Activated T-helper 1 cell treated with anti-CD3 and anti-CD28 coated beads, Interleukin-2, amount 50 U/mL, for 16 hours (primary cell): ENCODE data around the gene IPCEF1.

Experiments used
- DNase-seq, 2 donors: peaks; one replicate each; pipeline ENCODE4 v3.0.0-alpha.2; 2020; ENCODE audit warnings: low read depth in 1 of 2, low spot score in 1 of 2

The IPCEF1 gene

DNA sequence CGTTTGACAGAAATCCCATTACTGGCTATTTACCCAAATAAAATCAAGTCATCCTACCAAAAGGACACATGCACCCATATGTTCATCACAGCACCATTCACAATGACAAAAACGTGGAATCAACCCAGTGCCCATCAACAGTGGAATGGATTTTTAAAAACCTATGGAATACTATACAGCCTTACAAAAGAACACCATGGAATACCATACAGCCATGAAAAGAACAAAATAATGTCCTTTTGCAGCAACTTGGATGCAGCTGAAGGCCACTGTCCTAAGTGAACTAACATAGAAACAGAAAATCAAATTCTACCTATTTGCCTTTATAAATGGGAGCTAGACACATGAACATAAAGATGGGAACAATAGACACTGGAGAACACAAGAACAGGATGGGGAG is 17.4 kb upstream of the IPCEF1 start:
- DNase-seq: no peak

DNA sequence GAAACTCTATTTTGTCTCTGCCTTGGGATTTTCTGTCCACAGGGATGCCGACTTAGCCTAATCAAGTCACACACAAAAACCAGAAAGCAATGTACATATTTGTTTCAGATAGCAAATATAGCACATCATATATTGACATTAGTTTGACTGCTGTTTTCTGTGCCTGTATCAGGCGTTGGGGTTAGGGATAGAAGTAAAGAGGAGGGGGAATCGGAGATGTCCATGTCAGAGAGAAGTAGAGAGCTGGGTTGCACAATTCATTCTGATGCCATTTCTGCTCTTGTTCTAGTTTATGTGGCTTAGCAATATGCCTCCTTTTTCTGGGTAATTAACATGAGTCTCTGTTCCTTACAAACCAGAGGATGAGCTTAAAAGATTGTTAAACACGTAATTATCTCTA is 14.7 kb upstream of the IPCEF1 start:
- DNase-seq: no peak

DNA sequence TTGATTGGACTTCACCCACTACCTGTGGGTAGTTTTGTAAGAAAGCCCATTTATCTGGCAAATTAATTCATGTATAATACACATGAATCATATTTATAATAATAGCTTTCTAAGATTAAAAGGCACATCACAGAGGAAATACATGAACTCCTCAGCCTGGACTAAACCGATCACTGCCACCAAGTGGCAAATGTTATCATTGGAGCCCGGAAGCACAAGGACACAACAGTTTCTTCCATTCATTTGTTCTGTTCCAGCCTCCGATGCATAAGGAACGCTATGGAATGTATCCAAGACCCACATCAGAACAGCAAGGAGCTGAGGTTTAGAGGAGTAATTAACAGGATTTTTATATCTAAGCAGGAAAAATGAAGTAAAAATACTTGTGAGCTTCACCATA is 13.9 kb upstream of the IPCEF1 start:
- no peak for DNase-seq

DNA sequence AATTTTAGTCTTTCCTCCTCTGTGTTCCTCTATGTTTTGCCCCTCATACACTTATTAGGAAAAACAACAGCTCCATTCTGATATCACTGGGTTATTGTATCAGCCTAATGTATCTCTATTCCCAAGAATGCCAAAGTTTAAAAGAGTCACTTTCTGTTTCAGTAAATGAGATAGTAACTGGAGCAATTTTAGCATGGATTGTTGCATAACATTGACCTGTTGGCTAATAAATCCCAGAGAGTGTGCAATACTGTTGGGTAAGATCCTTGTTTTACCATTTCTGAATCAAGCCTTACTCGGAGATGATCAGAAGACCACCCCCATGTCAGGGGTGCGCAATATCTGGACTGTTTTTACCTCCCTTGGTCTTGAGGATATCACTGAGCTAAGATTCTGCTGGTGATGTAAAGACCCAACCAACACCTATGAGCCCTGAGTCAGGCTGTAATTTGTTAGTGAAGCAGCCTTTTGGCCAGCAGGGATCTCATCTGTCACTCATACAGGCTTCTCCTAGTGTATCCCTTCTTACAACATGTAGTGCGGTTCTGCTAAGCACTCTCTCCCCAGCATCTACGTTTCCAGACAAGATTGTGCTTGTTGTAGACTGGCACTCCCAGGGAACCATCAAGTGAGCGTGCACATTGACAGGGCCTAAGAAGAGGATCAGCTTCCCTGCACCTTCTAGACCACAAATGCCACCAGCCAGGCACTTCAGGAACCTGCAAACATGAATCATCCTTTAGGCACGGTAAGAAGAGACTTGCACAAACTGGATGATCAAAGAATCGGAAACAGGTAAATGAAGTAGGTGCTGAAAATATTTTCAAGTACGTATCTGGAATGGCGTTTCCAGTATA is 11.5 kb upstream of the IPCEF1 start:
- DNase-seq: no peak

DNA sequence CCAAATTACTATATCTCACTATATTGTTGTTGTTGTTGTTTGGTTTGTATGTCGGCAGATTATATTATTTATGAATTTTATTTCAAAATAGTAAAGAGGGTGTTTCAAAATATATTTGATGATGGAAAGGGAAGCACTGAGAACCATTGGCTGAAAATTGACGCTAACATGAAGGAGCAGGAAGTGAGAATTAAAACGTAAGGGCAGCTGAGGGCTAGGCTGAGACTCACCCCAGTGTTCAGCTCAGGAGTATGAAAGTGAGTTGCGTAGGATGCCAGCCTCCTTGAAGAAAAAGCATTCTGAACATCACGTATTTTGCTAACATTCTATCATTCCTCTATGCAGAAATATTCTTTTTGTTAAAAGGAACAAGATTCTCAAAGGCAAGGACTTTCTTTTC is 10.7 kb upstream of the IPCEF1 start:
- no peak for DNase-seq

DNA sequence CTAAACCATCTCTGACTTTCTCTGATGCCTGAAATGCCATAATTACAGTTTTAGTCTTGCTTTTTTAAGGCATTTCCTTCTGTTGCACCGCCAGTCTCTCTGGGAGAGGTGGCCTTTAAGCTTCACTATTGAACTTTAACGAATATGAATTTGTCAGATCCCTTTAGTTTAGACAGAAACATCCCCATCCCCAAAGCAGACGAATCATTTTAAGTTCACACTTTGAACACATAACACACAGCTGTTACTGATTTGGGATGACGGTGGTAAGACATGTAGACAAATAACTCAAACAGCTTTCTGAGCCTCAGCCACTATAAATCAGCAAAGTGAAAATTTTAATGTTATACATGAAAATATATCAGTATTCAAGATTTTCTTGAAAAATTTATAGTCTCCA is 7.2 kb upstream of the IPCEF1 start:
- DNase-seq: no peak

DNA sequence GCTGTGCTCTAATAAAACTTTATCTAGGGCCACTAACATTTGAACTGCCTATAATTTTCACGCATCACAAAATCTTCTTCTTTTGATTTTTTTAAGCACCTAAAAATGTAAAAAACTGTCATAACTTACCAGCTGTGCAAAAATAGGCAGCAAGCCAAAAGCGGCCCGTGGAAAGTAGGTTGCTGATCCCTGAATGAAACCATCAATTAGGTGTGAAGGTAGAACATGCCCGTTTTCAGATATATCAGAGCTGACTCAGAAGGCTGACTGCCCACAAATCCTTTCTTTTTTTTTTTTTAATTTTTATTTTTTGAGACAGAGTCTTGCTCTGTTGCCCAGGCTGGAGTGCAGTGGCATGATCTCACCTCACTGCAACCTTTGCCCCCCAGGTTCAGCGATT is 4.9 kb upstream of the IPCEF1 start:
- no peak for DNase-seq

DNA sequence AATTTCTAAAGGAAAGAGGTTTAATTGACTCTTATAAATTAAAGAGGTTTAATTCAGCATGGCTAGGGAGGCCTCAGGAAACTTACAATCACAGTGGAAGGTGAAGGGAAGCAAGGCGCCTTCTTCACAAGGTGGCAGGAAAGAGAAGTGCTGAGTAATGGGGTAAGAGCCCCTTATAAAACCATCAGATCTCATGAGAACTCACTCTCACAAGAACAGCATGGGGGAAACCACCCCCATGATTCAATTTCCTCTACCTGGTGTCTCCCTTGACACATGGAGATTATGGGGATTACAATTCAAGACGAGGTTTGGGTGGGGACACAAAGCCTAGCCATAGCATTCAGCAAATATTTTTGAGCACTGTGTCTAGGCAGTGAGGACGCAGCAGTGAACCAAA is 3.9 kb upstream of the IPCEF1 start:
- no peak for DNase-seq

DNA sequence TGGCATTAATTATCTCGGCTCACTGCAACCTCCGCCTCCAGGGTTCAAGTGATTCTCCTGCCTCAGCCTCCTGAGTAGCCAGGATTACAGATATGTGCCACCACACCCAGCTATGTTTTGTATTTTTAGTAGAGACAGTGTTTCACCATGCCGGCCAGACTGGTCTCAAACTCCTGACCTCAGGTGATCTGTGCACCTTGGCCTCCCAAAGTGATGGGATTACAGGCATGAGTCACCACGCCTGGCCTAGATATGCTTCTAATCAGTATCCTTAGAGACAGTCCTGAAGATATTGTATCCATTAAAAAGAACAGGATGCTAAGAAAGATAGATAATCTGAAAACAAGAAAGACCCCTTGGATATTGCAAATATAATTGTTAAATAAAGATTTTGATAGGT is 3.1 kb upstream of the IPCEF1 start:
- DNase-seq: no peak

DNA sequence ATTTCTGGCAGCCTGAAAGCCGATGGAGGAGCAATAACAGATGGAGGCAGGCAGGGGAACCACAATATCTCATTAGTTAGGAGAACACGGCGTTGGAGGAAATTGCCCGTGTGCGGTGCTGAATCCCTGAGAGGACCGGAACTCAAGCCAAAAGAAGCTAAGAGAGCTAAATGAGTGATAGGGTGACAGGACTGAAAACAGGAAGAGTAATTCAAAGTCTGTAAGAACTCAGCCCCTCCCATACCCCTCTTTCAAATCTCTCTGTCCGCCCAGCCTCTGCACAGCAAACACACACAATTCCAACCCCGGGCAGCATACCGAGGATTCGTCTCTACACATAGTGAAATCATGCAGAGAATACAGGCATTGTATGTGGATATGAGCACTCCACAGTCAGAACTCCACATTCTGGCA is 2.6 kb upstream of the IPCEF1 start:
- no peak for DNase-seq

DNA sequence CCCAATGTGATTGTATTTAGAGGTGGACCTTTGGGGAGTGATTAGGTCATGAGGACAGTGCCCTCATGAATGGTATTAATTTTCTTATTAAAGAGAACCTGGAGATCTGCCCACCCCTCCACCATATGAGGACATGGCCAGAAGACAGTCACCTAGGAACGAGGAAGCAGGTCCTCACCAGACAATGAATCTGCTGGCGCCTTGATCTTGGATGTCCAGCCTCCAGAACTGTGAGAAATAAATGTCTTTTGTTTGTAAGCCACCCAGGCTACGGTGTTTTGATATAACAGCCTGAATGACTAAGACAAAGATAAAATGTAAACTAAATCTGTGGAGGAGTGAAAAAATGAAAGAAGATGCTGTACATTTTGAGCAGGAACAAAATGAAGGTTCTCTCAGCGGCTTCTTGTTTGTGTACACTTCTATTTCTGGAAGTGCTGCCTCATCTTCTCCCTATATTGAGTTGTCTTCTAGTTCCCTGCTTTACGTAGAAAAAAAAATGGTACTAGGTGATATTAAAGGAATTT is 1.5 kb upstream of the IPCEF1 start:
- DNase-seq: no peak

DNA sequence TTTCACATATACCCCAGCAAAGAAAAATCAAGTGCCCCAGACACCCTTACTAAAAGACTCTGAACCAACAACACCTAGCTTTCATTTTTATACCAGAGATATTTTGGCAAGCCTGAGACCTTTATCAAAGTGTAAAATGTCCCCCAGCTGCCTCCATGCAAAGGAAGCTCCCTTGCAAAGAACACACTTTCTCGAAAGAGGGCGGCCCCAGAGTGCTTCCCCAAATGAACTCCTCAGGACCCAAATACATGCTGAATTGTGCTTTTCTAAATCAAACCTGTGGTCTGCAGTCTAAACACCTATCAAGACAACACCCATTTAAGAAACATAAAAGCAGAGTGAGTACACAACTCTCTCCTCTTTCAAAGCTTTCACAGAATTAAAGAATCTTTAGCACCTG is 490 bp downstream of the IPCEF1 start:
- DNase-seq: no peak

DNA sequence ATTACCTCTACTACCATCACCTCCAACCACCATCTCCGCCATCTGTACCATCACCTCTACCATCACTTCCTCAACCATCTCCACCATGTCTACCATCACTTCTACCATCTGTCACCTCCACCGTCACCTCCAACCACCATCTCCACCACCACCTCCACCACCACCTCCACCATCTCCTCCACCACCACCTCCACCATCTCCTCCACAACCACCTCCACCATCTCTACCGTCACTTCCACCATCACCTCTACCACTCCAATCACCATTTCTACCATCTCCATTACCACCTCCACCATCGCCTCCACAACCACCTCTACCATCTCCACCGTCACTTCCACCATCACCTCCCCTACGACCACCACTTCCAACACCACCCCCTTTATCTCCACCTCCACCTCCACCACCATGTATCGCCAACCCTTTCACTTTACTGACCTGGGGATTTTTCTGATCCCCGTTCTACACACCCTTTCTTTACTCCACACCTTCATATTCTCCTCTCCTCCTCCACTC is 2.3 kb downstream of the IPCEF1 start:
- DNase-seq: no peak

DNA sequence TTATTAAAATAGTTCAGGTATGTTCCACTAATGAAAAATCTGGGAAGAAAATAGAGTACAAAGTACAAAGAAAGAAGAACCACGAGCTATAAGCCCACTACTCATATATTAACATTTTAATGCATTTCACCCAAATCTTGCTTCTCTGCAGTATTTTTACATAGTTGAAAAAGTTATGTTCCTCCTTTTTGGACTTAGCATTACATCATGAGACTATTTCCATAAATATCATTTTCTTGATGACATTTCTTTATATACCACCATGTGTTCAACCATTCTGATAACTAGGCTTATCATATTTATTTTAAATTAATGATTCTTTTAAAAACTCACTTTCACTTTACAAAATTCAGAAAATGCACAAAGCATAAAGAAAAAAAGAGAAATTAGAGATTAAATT is 3.0 kb downstream of the IPCEF1 start:
- no peak for DNase-seq

DNA sequence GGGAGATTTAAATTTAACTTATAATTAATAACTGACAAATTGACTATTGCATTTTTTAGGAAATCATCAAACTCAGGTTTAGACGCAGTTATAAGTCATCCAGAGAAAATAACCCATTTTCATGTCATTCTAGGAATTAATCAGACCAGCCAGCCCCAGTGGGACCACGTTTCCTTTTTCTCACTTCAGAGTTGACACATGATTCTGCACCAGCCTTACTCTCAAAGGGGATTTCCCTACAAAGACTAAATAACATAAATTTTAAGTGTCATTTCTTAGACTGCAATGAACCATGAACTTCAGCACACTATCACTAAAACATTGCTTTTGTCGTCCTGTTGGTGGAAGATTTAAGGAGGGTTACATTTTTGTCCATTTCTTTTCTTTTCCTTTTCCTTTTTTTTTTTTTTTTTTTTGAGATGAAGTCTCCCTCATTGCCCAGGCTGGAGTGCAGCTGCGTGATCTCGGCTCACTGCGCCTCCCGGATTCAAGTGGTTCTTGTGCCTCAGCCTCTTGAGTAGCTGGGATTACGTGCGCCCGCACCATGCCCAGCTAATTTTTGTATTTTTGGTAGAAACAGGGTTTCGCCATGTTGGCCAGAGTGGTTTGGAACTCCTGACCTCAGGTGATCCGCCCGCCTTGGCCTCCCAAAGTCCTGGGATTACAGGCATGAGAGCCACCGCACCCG is 3.6 kb downstream of the IPCEF1 start:
- no peak for DNase-seq

DNA sequence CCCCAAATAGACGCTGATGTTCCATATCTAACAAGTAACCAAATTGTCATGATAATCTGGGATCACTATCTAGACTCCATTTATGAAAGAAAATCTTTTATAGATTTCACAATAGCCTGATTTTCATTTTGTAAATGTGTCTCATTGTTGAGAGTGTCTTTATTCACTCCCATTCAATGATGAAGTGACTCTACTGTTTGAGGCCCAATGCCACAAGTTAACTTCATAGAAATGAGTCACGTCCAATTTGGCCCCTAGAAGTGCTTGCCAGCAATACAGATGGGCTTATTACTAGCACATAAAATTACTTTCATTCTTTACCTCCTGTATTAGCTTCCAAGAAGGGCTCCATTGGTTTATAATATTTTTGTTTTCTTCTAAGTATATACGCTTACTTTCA is 6.3 kb downstream of the IPCEF1 start:
- no peak for DNase-seq

DNA sequence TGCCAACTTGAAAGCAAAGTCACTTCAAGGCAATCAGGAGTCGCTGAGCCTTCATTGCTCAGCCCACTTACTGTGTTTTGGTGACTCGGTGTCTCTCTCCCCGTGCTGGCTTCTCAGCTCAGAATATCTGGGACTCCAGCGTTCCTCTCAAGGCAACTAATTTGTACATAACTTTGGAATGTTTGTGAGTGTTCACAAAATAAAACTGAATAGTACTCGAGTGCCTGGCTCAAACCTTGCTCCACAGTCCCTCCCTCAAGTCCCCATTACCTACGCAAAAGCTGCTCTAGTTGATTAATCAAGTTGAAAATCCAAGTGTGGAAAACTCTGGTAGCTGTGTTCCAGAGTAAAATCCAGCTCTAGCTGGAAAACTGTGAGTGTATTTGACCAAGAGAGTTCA is 8.6 kb downstream of the IPCEF1 start:
- DNase-seq: no peak

DNA sequence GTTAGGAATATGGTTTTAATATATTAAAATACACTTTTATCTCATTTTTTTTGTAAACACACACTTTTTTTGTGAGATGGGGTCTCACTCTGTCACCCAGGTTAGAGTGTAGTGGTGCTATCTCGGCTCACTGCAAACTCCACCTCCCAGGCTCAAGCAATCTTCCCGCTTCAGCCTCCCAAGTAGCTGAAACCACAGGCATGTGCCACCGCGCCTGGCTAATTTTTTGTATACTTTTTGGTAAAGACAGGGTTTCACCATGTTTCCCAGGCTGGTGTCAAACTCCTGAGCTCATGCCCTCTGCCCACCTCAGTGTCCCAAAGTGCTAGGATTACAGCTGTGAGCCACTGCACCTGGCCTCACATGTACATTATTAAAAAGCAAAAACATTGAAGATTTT is 10.8 kb downstream of the IPCEF1 start:
- DNase-seq: no peak

DNA sequence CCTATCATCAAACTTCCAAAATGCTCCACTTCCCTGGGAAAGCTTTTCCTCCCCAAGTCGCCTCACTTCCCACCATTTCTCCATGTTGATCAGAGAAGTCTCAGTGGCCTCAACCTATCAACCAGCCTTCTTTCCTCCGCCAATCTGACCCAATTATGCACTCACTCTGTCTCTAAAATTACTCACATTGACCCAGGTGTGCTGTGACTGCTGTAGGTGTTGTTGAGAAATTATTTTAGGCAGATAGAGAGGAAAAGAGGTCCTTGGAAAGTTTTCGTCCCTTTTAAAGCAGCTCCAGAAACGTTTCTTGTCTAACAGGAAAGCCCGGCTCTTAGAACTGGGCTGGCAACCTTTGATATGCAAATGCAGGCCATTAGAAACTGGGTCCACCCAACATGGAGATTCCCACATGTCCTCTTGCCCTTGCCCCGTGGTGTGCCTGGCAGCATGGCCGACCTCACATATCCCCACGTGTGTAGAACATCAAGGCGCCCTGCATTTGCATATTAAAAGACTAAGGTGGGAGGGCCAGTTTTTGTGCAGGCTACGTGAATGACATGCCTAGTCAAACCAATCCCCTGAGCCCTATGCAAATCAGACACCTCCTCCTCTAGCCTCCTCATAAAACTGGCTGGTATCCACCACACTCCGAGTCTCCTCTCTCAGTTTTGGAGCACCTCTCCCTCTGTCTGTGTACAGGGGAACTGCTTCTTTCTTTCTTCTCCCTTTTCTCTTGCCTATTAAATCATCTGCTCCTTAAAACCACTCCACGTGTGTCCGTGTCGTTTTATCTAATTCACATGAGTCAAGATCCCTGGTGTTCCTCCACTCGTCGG is 12.9 kb downstream of the IPCEF1 start:
- no peak for DNase-seq

DNA sequence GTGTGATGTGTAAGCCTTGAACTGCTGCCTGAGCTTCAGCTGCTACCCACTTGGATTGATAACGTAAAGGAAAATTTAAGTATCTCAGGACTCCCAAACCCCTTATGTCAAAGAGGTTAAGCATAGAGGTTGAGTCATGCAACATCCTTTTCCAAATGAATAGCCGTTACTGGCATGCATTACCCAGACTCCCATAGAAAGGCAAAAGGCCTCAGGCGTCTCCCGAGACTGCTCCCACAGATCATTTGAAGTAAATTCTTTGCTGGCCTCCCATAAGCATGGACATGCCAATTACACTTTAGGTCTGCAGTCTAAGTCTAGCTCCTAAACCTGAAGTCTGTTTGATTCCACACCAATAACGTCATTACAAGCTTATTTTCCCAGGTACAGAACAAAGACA is 14.7 kb downstream of the IPCEF1 start:
- DNase-seq: no peak

DNA sequence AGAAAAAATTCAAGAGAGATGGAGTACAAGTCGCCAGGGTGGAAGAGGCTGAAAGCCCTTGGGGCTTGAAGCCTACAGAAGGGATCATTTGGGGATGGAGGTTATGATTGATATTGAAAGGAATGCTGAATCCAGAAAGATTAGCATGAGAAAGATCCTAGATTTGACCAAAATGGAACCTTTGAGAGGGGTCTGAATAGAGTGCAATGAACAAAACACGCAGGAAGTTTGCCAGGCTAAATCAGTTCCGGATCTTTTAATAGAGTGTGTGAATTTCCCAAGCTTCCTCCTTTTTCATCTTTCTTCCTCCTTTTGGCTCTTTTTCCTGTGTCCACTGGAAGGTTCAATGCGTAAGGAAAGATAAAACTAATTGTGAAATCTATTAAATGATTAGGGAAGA is 15.3 kb downstream of the IPCEF1 start:
- DNase-seq: no peak
